Measurements from ENCODE around the gene PDCD6IP.
"Not testable (repeated sequence)": the region's sequence is repeated elsewhere in the genome, so short reads cannot be mapped to it uniquely, and the experiment has no call there.

Gene PDCD6IP

GRCh38 chr3:33850599-33850998, 52.2 kb downstream of the PDCD6IP start:
- not testable (repeated sequence) for DNase-seq

- not testable (repeated sequence) for DNase-seq
Measured at GRCh38 chr3:33855407-33855806, 57.0 kb downstream of the PDCD6IP start.

DNA sequence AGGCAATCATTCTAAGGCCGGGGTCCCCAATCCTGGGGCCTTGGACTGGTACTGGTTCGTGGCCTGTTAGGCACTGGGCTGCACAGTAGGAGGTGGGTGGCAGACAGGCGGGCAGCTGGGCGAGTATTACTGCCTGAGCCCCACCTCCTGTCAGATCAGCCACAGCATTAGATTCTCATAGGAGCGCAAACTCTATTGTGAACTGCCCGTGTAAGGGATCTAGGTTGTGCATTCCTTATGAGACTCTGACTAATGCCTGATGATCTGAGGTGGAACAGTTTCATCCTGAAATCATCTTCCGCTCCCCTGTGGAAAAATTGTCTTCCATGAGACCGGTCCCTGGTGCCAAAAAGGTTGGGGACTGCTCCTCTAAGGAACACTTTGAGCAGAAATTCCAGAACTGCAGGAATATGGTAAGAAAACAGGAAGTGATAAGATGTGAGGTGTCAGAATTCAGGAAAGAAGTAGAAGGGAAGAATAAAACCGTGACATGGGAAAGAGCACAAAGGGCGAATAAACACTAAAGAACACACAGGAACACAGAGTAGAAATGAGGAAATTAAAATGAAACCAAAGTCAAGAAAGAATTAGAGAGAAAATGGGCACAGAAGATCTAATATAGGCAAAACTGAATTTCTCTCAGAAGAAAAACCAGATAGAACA, 57.6 kb downstream of the PDCD6IP start:
- DNase-seq, result no peak

GRCh38 chr3:33857701-33858100, 59.3 kb downstream of the PDCD6IP start:
- not testable (repeated sequence) for DNase-seq

GRCh38 chr3:33858131-33858530, 59.7 kb downstream of the PDCD6IP start:
- DNase-seq, result no peak

- DNase-seq, result no peak
Measured at GRCh38 chr3:33860373-33861050, 62.1 kb downstream of the PDCD6IP start.

- DNase-seq, result no peak
Measured at GRCh38 chr3:33865133-33865532, 66.7 kb downstream of the PDCD6IP start.

DNA sequence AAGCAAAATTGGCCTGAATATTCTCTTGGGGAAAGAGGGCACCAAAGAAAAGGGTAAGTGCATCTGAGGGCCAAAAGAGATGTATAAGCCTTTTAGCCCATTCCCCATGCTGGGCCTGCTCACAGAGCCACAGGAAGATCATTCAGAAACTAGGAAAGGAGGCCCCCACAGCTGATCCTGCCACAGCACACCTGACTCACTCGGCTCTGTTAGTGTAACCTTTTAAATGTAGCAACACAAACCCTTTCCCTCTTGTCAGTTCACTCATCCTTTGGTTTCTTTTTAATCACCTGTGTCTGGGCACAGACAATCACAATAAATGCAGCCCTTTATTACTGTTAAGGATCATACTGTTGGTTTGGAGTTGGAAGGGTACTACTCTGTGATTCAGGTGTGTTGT, 69.9 kb downstream of the PDCD6IP start:
- no peak for DNase-seq

- no peak for DNase-seq
Measured at GRCh38 chr3:33869977-33870376, 71.5 kb downstream of the PDCD6IP start.

- DNase-seq, result no peak
Measured at GRCh38 chr3:33874815-33875214, 76.4 kb downstream of the PDCD6IP start.

- DNase-seq, result no peak
Measured at GRCh38 chr3:33875680-33876079, 77.2 kb downstream of the PDCD6IP start.

DNA sequence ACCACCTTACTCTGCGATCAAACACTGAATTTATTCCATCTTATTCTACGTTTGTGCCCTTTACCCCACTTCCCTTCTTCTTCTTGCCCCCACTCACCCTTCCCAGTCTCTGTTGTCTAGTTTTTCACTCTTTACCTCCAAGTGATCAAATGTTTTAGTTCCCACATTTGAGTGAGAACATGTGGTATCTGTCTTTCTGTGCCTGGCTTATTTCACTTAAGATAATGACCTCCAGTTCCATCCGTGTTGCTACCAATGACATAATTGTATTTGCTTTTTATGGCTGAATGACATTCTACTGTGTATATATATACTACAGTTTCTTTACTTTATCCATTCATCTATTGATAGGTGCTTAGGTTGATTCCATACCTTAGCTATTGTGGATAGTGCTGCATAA, 78.8 kb downstream of the PDCD6IP start:
- DNase-seq, result no peak

DNA sequence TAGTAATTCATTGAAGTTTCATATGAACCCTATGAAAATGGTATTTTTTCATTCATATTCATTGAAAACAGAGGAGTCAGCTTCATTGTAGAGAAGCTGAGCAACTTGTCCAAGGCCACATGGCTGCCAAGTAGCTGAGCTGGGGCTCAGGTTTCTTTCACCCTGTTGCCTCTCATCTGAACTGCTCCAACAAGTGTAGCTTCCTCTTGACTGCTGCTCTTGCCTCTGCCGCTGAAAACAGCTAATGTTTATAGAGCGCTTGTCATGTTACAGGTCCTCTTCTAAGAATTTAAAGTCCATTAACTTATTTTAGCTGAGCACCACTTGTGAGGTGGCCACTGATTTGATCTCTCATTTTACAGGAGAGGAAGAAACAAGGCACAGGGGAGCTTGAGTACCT, 81.1 kb downstream of the PDCD6IP start:
- no peak for DNase-seq

DNA sequence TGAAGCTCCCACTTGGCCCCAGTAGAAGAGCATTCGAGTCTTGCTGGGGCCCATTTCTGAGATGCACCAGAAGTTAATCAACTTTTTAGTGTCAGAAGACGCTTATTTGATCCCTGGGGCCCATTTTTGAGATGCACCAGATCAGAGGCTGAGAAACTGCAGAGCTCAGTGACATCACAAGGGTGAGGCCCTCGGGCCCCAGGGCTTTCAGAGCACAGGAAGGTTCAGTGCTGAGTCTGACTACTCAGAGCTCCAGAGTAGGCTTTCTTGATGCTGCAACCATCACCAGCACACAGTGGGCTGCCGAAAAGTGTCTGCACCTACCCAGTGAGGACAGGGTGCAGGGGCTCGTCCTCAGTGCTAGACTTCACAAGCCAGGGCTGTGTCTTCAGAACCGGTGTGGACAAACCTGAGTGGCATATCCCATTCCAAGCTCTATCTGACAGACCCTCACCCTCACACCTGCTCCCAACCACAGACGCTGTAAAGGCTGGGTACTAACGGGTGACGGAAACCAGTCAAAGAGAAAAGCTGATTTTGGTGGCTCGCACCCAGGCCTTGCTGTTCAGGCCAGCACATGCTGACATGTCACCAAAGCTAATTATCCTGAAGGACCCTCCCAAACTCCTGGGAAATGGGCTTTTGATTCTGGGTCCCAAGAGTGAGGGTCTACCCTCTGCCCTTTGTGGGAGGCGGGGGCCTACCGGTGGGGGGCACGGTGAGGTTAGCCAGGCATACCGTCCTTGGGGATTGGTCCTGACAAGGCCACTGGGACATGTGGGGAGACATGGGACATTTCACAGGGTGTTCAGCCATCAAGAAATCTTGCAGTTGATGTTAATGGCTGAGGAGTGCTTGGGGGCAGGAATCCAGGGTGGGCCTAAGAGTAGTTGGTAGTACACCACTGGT, 83.0 kb downstream of the PDCD6IP start:
- no peak for DNase-seq

DNA sequence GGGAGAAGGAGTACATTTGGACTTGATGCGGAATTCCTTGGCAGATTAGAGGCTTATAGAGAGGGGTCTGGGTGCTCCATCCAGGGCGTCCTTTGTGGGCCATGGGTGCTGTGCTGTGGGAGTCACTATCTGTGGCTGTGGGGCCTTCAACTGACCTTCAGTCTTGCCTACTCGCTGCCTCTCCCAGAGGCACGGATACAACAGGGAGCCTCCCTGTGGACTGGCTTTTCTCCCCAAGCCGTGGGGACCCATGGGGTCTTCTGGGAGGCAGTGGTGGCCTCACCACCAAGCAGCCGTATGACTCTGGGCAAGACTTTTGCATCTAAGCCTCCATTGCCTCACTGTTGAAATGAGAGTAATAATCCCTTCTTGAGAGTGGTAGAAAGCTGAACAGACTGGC, 83.9 kb downstream of the PDCD6IP start:
- no peak for DNase-seq

DNA sequence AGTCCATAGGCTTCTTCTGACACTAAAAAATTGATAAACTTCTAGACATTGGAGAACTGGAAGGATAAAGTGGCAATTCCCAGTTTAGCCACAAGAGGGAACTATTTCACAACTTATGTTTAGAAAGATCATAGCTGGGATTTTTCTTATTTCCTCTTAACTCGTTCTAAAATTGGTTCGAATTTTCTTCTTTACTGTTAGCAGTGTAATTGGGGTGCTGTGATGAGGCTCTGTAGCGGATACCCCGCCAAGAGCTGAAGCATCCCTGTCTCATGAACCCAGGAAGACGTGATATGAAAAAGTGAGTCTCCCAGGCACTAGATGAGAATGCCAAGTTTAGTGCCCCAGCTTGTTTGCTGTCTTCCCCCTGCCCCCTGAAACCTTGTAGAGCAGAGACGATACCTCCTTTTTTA, 85.1 kb downstream of the PDCD6IP start:
- peak; percentile 63 to 86 (median 70) for DNase-seq

DNA sequence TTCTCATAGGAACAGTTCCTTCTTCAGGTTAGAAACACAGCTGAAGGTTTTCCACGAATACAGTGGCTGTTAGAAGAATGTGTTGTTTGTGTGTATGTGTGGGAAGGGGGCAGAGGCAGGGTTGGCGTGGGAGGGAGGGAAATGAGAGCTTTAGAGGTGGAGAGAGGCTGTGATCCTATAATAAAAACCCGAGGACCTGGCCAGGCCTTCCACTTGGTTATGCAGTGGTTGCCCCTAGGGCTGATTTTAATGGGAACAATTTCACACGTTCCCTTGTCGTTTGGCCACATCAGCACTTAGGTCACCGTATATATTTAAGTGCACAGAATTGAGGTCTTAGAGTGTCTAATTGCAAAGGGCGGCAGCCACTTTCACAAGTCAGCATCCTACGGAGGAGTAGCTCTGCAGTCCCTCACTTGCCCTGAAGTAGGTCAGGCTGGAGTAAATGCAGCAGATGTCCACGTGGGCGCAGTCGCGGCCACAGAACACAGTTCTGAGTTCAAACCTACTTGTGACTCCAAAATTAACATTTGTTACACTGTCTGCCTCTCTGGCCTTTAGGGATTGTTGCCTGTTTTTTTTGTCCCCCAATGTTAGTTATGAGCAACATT, 85.6 kb downstream of the PDCD6IP start:
- DNase-seq, result peak in 3 of 4 experiments; percentile 4 to 20 (median 15)

- no peak for DNase-seq
Measured at GRCh38 chr3:33884701-33885100, 86.3 kb downstream of the PDCD6IP start.

DNA sequence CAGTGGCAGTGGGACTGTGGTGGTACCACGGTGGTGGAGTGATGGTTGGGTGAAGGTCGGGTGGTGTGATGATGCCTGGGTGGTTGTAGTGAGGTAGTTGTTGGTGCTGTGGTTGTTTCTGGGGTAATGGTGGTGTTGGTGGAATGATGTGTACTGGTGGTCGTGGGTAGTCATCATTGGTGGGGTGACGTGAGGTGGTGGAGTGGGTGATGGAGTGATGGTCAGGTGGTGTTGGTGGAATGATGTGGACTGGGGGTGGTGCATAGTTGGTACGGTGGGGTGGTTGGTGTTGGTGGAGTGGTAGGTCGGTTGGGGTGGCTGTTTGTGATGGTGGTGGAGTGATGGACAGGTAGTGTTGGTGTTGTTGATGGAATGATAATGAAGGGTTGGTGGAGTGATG, 87.1 kb downstream of the PDCD6IP start:
- DNase-seq, result no peak

- no peak for DNase-seq
Measured at GRCh38 chr3:33886015-33886414, 87.6 kb downstream of the PDCD6IP start.

DNA sequence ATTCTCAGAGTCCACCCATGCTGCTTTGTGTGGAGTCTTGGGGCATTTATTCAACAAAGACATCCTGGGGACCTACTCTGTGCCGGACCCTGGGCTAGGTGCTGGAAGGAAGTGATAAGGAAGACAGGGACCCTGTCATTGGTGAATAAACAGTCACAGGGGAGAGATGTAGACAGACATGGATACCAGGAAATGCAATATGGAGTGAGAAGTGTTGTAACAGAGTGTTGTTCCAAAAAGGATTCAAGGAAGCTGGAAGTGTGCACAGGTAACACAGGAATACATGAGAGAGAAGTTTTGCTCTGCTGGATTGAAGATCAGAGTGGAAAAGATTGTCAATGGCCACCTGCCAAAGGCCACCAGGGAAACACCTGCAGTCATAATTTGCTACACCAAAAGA, 89.0 kb downstream of the PDCD6IP start:
- no peak for DNase-seq

GRCh38 chr3:33889394-33890039, 91.1 kb downstream of the PDCD6IP start:
- DNase-seq, result peak in 1 of 4 experiments; percentile 16
